HG03460 (cell line): Measurements from ENCODE around the gene BPIFB3.
"Not testable (repeated sequence)": the region's sequence is repeated elsewhere in the genome, so short reads cannot be mapped to it uniquely, and the experiment has no call there.

ENCODE experiments used
- ATAC-seq: cut with Tn5 transposase; IDR thresholded peaks from one replicate; pipeline ENCODE4 v1.9.1; 2021; ENCODE audit not compliant: unreplicated experiment

The BPIFB3 gene

DNA sequence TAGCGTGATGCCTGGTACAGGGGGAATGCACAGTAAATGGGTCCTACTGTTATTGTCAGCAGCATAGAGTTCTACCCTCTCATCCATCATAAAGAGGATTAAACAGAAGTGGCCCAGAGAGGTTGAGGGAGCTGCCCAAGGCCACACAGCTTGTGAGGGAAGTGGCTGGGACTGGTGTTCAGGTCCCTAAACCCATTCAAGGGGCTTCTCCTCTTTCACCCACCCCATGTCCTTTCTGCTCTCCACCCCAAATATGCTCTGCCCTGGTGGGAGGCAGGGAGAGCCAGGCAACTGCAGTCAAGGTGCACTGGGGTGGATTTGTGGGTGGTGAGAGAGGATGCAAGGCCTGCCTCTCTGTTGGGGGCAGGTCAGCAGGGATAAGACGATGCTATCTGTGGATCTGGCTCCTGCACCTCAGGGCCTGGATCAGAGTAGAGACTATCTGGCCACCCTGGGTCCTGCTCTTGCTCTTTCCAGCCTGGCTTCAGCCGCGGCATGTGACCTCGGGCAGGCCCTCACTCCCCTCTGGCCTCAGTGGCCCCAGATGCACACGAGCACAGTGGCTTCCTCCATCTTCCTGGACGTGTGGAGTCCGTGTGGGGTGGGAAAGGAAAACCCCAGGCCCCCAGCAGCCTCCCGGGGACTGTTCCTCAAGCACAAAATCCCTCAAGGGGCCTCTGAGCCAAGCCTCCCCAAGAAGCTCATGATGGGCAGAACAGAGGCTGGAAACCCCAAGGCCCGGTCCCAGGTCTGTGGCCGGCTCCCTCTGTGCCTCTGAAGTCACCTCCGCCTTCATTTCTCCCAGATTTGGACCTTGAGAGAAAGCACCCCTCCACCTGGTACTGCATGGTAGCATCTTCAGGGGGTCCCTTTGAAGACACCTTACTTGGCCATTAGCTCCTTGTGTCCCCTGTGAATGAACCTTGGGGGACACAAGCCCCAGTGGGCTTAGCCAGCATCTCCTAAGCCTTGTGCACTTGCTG lies 25.6 kb upstream of the BPIFB3 start:
- no peak for ATAC-seq

DNA sequence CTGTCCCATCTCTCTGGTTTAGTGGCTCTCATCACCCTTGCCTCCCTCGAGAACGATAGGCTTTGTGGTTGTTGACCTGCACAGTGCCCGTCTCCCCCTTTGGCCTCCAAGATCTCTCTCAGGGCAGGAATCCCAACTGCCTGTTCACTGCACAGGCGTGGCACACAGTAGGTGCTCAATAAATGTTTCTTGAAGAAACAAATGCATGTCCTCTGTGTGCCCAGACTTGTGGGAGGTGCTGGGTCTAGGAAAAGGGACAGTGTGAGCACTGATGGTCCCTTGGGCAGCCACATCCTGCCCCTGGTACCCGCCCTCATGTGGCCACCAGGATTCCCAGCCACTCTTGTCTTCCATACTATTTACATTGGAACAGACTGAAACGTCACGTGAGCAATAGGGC lies 24.8 kb upstream of the BPIFB3 start:
- ATAC-seq = no peak

DNA sequence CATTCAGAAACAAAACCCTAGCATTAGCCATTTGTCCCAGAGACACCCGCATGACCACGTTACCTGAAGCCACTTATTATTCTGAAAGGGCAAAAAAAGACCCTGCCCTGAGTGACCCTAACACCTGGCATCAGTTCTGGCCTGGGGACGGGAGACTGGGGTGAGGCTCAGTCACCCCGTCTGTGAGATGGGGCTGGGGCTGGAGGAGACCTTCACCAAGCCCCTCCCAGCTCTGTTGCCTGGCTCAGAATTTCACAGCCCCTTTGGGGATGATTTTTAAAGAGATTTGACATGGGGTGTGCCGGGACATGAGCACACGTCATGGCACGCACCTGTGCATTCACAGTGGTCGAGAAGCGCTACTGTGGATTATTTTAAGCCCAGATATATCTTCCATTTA lies 23.6 kb upstream of the BPIFB3 start:
- no peak for ATAC-seq

DNA sequence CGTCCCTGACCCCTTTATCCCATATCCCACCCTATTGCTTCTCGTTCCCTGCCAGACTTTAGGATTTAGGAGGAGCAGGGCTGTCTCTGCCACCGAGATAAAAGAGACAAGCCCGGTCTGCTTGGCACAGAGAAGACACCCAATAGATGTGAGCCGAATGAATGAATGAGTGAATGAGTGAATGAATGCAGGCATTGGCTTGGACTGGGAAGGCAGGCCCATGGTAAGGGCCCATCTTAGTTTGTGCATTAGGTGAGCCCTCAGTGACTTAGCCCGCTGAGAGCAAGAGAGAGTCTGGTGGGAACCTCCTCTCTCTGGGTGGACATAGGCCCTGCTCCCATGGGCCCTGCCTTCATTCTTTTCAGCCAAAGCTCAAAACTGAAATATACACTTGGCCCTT lies 23.1 kb upstream of the BPIFB3 start:
- ATAC-seq = no peak

DNA sequence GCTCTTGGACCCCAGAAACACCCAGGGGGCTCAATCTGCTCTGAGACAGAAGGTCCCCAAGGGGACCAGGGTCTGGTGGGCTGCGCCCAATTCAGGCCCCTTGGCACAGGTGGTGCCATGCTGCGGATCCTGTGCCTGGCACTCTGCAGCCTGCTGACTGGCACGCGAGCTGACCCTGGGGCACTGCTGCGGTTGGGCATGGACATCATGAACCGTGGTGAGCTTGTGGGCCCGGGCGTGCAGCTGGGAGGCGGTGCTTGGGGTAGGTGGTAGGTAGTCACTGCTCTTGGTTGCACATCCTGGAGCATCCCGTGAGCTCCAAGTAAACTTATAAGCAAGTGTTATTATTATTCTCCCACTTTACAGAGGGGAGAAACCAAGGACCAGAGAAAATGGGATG lies 22.2 kb upstream of the BPIFB3 start, which contains the start of gene BPIFB6:
Gene BPIFB6, plus strand, starts transcription at position 118 of the 400 bp plus-strand sequence. Its CDS starts 0 bp downstream, at position 118.
- ATAC-seq = no peak

DNA sequence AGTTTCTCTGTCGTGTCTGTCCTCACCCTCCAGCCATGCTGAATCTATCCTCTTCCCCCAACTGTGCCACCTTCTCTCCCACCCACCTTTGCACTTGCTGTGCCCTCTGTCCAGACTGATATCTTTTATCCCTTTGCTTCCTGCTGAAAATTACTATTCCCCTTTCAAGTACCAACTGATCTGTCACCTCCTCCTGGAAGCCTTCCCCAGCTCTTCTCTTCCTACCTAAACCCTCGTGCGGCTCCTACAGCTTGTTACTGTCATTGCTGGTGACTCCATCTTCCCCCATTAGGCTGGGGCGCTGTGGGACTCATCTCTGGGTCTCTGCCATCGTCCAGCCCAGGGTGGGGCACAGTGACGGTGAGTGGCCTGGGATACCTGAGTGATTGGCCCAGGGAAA lies 21.1 kb upstream of the BPIFB3 start:
- no peak for ATAC-seq

DNA sequence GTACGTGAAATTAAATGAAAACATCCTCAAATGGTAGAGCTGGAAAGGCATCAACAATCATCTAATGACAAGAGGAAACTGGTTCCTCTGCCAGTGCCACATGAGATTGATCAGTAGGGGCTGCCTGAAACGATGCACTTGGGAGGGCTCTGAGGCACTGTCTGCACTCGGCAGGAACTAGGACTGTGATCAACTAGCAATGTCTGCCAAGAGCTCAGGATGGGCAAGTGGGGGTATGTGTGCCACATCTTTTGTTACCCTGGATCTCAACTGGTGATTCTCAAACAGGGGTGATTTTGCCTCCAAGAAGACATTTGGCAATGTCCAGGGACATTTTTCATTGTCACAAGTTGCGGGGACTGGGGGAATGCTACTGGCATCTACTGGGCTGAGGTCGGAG lies 20.3 kb upstream of the BPIFB3 start:
- no peak for ATAC-seq

DNA sequence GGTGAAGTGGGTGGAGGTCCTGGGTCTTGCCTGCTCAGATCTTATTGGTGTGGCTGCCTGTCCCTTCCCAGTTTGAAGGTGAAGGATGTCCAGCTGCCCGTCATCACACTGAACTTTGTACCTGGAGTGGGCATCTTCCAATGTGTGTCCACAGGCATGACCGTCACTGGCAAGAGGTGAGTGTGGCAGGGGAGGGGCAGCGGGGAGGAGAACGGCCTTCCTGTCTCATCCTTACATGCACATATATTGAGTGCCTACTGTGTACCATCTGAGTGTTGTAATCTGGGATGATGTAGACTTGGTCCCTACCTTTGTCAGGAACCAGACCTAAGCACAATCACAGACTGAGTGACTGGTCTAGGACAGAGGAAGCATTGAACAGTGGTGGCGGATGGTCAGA lies 19.6 kb upstream of the BPIFB3 start:
- no peak for ATAC-seq

DNA sequence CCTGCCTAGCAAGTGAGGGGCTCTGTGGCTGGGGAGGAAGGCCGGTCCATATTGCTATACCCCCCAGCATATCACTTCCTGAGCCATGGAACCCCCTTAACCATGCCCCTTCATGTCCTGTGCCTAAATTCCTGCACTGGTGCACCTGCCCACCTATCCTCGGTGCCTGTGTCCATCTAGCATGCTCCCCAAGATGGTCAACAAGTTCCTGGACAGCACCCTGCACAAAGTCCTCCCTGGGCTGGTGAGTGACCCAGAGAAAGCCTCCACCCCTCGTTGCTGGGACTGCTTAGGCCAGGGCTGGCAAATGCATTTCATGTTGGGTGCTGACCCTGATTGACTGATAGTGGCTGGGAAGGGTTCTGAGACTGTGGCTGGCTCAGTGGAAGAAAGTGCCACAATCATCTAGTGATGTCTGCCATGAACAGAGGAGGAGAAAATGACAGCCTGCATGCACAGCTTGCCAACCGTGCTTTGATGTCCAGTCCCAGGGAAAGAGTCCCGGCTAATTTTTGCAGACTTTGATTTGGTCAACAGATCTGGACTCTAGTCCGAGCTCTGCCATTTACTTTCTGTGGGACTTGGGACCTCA lies 18.7 kb upstream of the BPIFB3 start:
- no peak for ATAC-seq

DNA sequence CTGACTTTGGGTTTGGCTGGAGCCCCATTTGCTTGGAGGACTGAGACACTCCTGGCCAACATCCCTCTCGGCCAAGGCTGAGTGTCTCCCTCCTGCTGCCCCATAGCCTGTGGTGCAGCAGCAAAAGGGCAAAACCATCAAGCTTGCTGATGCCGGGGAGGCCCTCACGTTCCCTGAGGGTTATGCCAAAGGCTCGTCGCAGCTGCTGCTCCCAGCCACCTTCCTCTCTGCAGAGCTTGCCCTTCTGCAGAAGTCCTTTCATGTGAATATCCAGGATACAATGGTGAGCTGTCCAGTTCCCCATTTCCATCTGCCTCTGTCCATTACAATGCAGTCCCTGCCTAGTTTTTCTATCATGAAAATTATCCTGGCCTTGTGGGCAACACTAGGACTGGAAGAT lies 16.2 kb upstream of the BPIFB3 start:
- ATAC-seq = no peak

DNA sequence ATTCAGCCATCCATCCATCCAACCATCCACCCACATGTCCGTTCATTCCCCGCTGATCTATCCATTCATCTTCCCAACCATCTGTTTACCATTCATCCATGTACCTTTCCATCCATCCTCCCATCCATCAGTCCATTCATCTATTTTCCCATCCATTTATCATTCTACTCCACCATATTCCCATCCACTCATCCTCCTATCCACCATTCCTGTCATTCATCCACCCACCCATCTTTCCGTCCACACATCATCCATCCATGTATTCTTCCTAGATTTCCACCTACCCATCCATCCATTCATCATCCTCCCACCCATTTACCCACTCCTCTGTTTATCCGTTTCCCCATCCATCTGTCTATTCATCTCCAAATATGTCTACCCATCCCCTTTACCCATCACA lies 15.5 kb upstream of the BPIFB3 start:
- no peak for ATAC-seq

DNA sequence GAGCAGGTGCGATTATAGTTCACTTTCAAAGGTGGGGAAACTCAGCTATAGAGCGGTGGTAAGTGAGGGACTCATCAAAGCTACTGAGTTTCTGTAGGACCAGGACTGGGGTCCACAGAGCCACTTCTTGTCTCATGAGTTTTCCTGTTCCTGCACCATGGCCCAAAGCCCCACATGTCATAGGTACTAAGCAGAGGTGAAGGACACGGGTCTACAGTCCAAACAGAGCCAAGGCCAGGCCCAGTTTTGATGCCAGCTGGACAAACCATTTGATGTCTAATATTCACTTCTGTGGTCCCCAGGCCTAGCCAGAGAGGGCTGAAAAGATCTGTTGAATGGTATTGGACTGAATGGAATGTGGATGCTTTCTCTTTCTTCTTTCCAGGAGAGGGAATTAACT lies 11.3 kb upstream of the BPIFB3 start:
- no peak for ATAC-seq

DNA sequence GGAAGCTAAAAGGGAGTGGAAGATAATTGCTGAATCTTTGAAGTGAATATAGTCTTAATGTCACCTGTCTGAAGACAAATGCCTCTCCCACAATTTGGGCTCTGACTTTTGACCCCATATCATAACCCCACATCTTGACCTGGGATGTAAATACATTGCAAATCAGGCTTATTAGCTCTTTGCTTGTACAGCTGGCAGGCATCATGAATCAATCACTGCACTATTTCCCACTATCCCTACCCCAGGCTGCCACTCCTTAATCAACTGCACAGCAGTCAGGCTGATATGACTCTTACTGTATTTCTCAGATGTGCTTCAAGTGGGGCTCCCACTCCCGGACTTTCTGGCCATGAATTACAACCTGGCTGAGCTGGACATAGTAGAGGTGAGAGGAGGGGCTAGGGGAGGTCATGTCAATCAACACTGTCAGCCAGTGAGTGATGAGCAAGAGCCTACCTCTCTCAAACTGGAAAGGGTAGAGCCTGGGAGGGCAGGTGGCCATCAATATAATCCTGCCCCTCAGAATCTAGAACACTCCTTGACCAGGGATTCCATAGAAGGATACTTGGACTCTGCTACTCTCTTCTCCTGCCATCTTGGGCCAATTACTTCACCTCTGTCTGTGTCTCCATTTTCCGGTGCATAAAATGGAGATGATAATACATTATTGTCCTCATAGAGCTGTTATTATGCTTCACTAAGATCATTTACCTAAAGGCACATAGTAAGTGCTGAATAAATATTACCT lies 10.5 kb upstream of the BPIFB3 start:
- ATAC-seq = no peak

DNA sequence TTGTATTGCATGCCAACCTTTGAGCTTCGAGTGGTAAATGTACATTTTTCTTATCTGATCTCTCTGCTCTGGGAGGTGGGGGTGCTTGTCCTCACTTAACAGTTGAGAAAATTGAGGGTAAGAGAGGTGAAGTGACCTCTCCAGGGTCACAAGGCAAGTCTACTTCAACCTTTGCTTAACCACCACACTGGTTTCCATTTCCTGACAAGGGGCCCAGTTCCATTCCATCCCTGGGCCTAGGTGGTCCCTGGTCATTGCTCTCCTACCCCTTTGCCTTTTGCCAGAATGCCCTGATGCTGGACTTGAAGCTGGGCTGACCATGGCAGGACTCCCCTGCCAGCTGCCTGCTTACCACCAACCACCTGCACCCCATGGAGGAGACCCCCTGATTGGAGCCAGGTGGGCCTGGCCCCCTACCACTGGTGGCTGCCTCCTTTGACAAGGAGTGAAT lies 9.9 kb upstream of the BPIFB3 start:
- ATAC-seq = no peak

DNA sequence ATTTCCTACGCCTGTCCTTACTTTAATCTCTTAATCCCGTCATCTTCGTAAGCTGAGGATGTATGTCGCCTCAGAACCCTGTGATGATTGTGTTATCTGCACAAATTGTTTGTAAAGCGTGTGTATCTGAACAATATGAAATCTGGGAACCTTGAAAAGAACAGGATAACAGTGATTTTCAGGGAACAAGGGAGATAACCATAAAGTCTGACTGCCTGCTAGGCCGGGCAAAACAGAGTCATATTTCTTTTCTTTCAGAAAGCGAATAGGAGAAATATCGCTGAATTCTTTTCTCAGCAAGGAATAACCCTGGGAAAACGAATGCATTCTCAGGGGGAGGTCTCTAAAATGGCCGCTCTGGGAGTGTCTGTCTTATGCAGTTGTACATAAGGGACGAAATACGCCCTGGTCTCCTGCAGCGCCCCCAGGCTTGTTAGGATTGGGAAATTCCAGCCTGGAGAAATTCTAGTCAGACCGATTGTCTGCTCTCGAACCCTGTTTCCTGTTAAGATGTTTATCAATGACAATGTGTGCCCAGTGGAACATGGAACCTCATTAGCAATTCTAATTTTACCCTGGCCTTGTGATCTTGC lies 8.5 kb upstream of the BPIFB3 start:
- not testable (repeated sequence) for ATAC-seq

DNA sequence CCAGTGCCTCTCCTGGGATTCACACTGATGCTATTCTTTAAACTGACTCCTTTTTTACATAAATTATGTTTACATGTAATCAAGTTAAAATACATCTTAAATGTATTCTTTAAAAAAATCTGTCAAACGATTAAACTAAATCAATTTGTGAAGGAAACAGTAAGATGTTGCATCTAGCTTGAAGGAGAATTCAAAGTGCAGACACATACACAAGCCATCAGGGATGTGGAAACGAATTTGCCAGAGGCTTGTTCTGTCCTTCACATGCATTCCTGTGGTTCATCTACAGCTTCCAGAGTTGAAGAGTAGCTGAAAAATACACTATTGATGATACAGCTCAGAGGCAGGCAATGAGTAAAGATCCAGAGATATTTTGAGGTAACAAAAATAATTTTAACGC lies 7.3 kb upstream of the BPIFB3 start:
- no peak for ATAC-seq

DNA sequence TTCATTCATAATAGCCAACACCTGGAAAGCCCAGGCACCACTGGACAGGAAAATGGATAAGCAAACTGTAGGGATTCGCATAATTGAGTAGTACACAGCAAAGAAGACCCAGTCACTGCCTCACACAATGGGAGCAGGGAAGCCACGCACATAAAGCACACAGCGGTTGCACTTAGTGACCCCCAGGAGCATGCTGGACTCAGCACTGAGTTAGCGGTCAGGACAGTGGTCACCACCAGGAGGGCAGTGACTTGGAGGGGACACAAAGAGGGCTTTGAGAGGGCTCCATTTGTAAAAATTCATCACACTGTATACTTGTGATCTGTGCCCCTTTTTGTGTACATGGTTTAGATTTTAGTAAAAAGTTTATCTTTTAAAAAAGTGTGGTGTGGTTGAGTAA lies 2.4 kb upstream of the BPIFB3 start:
- no peak for ATAC-seq

DNA sequence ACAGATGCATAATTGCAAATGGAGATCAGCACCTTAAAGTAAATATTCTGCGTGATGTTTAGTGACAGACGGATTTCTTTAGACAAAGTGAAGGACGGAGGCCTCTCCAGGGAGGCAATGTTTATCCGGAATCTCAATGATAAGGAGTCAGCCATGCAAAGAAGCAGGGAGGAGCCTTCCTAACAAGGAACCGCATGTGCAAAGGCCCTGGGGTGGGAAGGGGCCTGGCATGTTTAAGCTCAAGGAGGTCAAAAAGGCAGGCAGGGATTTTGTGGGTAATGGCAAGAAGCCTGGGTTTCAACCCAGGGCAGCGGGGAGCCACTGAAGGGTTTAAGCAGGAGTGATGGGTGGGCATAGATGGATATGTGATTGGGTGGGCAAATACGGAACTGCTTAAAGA lies 678 bp downstream of the BPIFB3 start:
- no peak for ATAC-seq

DNA sequence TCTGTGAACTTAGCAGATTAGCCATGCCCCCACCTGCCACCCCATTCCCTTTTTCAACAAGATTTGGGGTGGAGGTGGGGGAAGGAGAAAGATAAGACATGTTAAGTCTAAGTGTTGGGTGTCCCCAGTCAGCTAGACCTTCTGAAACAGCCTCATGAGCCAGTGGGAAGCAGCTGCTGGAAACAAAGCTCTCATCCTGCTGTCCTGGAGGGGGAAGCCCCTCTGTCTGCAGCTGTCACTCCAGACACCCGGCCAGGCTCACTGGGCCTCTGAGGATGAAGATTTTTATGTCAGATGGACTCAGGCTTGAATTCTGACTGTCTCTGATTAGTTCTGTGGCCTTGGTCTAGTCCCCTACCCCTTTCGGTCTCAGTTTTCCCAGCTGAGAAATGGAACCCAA lies 1.1 kb downstream of the BPIFB3 start:
- no peak for ATAC-seq

DNA sequence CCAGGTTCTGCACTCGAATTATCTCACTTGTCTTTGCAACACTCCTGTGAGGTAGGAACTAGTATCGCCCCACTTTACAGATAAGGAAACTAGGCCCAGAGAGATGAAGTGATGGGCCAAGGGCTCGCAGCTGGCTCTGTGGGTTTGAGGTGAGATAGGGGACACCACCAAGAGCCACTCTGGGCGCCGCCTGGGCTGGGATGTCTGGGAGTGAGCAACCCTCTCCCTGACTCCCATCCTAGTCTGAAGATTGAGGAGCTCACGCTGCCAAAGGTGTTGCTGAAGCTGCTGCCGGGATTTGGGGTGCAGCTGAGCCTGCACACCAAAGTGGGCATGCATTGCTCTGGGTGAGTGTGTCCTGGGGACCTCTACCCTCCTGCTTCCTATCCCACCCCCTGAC lies 5.4 kb downstream of the BPIFB3 start:
- no peak for ATAC-seq

DNA sequence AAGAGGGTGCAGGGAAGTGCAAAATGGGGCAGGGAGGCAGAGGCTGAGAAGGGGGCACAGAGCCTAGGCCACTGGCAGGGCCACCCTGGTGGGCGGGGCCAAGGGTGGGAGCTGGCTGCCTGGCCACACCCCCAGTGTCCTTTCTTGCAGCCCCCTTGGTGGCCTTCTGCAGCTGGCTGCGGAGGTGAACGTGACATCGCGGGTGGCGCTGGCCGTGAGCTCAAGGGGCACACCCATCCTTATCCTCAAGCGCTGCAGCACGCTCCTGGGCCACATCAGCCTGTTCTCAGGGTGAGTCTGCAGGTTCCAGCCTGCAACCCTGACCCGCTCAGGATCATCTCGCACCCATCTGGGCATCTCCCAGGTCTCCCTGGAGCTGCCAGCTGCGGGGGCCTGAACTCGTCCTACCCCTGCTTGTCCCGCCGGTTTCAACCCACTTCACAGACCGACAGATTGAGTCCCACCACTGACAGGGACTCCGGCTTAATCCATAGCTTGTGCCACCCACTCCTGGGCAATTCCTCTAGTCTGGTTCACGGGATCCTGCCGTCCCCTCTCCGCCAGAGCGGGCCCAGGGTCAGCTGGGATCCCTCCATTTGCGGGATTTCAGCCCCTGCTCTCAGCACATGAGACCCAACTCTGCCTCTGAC lies 6.2 kb downstream of the BPIFB3 start:
- ATAC-seq = no peak
